ENCODE measurements around the gene CD2AP.

Gene CD2AP

GRCh38 chr6:47653706-47654105 lies 176.1 kb downstream of the CD2AP start:
- FAIRE-seq (no peak), DNase-seq (ENCODE audit: insufficient read length, low spot score) (no peak)
- TF ChIP-seq, protein P1, sequence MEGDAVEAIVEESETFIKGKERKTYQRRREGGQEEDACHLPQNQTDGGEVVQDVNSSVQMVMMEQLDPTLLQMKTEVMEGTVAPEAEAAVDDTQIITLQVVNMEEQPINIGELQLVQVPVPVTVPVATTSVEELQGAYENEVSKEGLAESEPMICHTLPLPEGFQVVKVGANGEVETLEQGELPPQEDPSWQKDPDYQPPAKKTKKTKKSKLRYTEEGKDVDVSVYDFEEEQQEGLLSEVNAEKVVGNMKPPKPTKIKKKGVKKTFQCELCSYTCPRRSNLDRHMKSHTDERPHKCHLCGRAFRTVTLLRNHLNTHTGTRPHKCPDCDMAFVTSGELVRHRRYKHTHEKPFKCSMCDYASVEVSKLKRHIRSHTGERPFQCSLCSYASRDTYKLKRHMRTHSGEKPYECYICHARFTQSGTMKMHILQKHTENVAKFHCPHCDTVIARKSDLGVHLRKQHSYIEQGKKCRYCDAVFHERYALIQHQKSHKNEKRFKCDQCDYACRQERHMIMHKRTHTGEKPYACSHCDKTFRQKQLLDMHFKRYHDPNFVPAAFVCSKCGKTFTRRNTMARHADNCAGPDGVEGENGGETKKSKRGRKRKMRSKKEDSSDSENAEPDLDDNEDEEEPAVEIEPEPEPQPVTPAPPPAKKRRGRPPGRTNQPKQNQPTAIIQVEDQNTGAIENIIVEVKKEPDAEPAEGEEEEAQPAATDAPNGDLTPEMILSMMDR (IDR thresholded peaks at IDR 0.05; ENCODE audit: insufficient read depth, missing control alignments): no peak

DNA sequence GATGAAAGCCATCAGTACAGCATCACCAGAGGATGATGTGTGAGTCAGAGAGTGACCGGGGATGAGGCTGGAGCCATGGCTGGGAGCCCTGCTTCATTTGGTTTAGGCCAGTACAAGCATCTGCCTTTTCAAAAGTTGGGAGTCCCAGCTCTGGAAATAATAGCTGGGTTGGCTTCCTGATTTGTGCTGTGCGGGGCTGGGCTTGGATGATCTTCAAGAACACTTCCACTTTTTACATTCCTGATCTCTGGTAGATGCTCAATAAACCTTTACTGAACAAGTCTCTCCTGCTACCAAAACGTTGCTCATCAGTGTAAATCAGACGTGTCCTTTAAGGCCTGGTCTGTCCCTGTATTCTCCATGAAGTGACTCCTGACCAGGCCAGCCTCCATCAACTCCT lies 176.7 kb downstream of the CD2AP start:
- TF ChIP-seq, protein P1 (IDR thresholded peaks at IDR 0.05; ENCODE audit: insufficient read depth, missing control alignments): no peak
- no peak for FAIRE-seq
- no peak for DNase-seq (ENCODE audit: insufficient read length, low spot score)

GRCh38 chr6:47655719-47656595 lies 178.4 kb downstream of the CD2AP start:
- FAIRE-seq (no peak), DNase-seq (ENCODE audit: insufficient read length, low spot score) (no peak)
- TF ChIP-seq, protein P1 (IDR thresholded peaks at IDR 0.05; ENCODE audit: insufficient read depth, missing control alignments): no peak

- DNase-seq (ENCODE audit: insufficient read length, low spot score) (no peak), FAIRE-seq (no peak)
- TF ChIP-seq, protein P1 (IDR thresholded peaks at IDR 0.05; ENCODE audit: insufficient read depth, missing control alignments): no peak
Observed at GRCh38 chr6:47661960-47662359, 184.4 kb downstream of the CD2AP start.

DNA sequence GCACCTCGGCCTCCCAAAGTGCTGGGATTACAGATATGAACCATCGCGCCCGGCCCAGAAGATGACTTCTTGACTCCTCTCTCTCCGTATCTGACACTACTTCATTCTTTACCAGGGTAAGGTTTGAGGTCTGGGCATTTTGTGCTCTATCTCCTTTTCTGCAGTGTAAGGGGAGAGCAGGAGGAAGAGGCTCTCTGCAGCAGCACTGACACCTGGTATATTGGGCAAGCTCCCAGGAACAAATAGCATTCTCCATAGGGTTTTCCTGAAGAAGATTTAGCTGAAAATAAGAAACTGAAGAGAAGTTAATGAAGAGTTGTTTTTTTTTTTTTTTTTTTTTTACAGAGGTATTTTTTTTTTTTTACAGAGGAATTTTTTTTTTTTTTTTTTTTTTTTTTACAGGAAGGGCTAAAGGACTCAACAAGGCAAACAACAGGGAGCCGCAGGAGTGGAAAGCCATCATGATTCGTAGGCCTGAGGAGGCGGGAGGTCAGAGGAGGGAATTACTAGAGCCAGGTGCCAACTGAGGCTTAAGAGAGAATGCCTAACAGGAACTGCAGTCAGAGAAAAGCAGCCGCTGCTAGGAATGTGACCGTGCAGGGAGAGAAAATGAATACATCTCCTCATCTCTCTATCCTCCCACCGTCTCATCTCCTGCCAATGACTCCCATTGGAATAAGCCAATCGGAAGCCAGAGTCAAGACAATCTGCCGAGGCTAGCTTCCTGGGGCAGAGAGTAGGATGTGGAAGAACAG lies 186.1 kb downstream of the CD2AP start:
- DNase-seq (ENCODE audit: insufficient read length, low spot score) (no peak), FAIRE-seq (no peak)
- TF ChIP-seq, protein P1 (IDR thresholded peaks at IDR 0.05; ENCODE audit: insufficient read depth, missing control alignments): no peak

DNA sequence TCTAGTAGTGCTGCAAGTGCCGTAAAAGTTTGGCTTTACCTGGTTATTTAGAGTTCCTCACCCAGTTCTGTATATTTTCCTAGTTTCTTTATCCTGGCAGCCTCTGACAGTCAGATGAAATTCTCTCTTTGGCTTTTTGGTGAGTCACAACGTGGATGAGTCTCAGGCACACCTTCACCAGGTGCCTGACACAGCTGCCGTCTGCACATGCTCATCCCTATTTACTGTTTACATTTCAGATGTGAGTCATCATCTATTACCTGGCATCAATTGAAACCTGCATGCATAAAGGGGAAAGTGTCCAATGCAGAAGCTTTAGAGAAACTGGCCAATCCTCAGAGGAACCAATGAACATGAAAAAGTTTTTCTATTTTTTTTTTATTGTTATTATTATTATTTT lies 187.5 kb downstream of the CD2AP start:
- no peak for FAIRE-seq
- TF ChIP-seq, protein P1 (IDR thresholded peaks at IDR 0.05; ENCODE audit: insufficient read depth, missing control alignments): no peak
- DNase-seq (ENCODE audit: insufficient read length, low spot score): no peak
